ENCODE data around the gene TMPRSS2. TPM values are rescaled to one million over a fixed set of nuclear protein-coding genes. Genes with fewer than 3 reads are reported as not detected.

TMPRSS2 gene
- total RNA-seq, 1 experiment from 2014 or later, result 1.1 TPM

- DNase-seq (ENCODE audit: low read depth, low spot score), result no peak
- Histone ChIP-seq H2AFZ (ENCODE audit: low read depth, low read length, poor library complexity, severe bottlenecking) (no peak overlapping the region), H3K4me3 (replicated peaks in 1 of 2; ENCODE audit: low read depth in 1 of 2, low read length in 2 of 2) (no peak overlapping the region), H3K27ac (ENCODE audit: low read depth, low read length) (no peak overlapping the region), H3K36me3 (ENCODE audit: control insufficient read depth in 1 of 2, insufficient read depth in 2 of 2, low read length in 2 of 2) (no peaks in the 10 kb centered on the region), H3K4me1 (ENCODE audit: control insufficient read depth in 1 of 2, insufficient read depth in 2 of 2, low read length in 2 of 2) (no peaks in the 10 kb centered on the region), H3K9me2 (ENCODE audit: insufficient read depth) (no peaks in the 10 kb centered on the region), H3K9me3 (ENCODE audit: control insufficient read depth in 1 of 2, insufficient read depth in 1 of 2, low read depth in 1 of 2, low read length in 2 of 2) (no peaks in the 10 kb centered on the region), H3K79me2 (ENCODE audit: insufficient read depth, low read length) (no peaks in the 10 kb centered on the region), H3K27me3 (ENCODE audit: insufficient read depth, low read length) (peaks cover 4% of the 10 kb centered on the region; the same call in 1 of the 2 replicates), H3K4me2 (ENCODE audit: low read length) (no peak overlapping the region), H4K20me1 (ENCODE audit: insufficient read depth) (no peaks in the 10 kb centered on the region), H3K9ac (ENCODE audit: low read length) (no peak overlapping the region)
- RAD21 ChIA-PET (ENCODE audit: low non-redundant PET in 1 of 2, low total read pairs in 2 of 2, uncharacterized antibody in 2 of 2, unreplicated experiment in 2 of 2), result no interaction called here
- no peak for ATAC-seq
- intact Hi-C loops (cut with micrococcal nuclease), result no loop called here
- no peak for TF ChIP-seq SIN3A (IDR thresholded peaks at IDR 0.05; ENCODE audit: low read depth)
- no peak for TF ChIP-seq ZFX (IDR thresholded peaks at IDR 0.05)
- no peak for TF ChIP-seq RAD21 (IDR thresholded peaks at IDR 0.05; ENCODE audit: low read depth)
- no peak for TF ChIP-seq POLR2A (IDR thresholded peaks at IDR 0.05; ENCODE audit: borderline replicate concordance, extremely low read depth, insufficient read depth, insufficient read length)
- TF ChIP-seq ATF3 (IDR thresholded peaks at IDR 0.05), result no peak
- TF ChIP-seq JUND (IDR thresholded peaks at IDR 0.05), result no peak
- no peak for TF ChIP-seq EZH2 (IDR thresholded peaks at IDR 0.05)
- no peak for TF ChIP-seq ELF1 (IDR thresholded peaks at IDR 0.05; ENCODE audit: borderline replicate concordance, low read depth)
- no peak for TF ChIP-seq MAX (IDR thresholded peaks at IDR 0.05)
- CTCF ChIA-PET, result no interaction called here
- POLR2A ChIA-PET, result no interaction called here
- BruUV-seq (replicated peaks), result no TSS peak
Observed at GRCh38 chr21:41427556-41427955, 80.4 kb downstream of the TMPRSS2 start.

- ChIA-PET RAD21 (ENCODE audit: low non-redundant PET in 1 of 2, low total read pairs in 2 of 2, uncharacterized antibody in 2 of 2, unreplicated experiment in 2 of 2) (no interaction called here), POLR2A (no interaction called here), CTCF (no interaction called here)
- no TSS peak for BruUV-seq (replicated peaks)
- Histone ChIP-seq H3K27me3 (ENCODE audit: insufficient read depth, low read length) (peaks cover 4% of the 10 kb centered on the region; the same call in 1 of the 2 replicates), H3K27ac (ENCODE audit: low read depth, low read length) (no peak overlapping the region), H3K4me1 (ENCODE audit: control insufficient read depth in 1 of 2, insufficient read depth in 2 of 2, low read length in 2 of 2) (no peaks in the 10 kb centered on the region), H4K20me1 (ENCODE audit: insufficient read depth) (no peaks in the 10 kb centered on the region), H3K9ac (ENCODE audit: low read length) (no peak overlapping the region), H3K36me3 (ENCODE audit: control insufficient read depth in 1 of 2, insufficient read depth in 2 of 2, low read length in 2 of 2) (no peaks in the 10 kb centered on the region), H3K79me2 (ENCODE audit: insufficient read depth, low read length) (no peaks in the 10 kb centered on the region), H3K4me3 (replicated peaks in 1 of 2; ENCODE audit: low read depth in 1 of 2, low read length in 2 of 2) (no peak overlapping the region), H3K9me3 (ENCODE audit: control insufficient read depth in 1 of 2, insufficient read depth in 1 of 2, low read depth in 1 of 2, low read length in 2 of 2) (no peaks in the 10 kb centered on the region), H3K9me2 (ENCODE audit: insufficient read depth) (no peaks in the 10 kb centered on the region), H2AFZ (ENCODE audit: low read depth, low read length, poor library complexity, severe bottlenecking) (no peak overlapping the region), H3K4me2 (ENCODE audit: low read length) (no peak overlapping the region)
- TF ChIP-seq FOSL1 (IDR thresholded peaks at IDR 0.05; ENCODE audit: low read depth) (no peak), RAD21 (IDR thresholded peaks at IDR 0.05; ENCODE audit: low read depth) (no peak), CTCF (IDR thresholded peaks at IDR 0.05 in 2 of 3, conservative IDR thresholded peaks at IDR 0.05 in 1 of 3; ENCODE audit: borderline replicate concordance in 1 of 3, insufficient read depth in 1 of 3, low read depth in 2 of 3, low read length in 2 of 3) (no peak), JUND (IDR thresholded peaks at IDR 0.05) (no peak), EGR1 (IDR thresholded peaks at IDR 0.05; ENCODE audit: low read depth) (no peak)
- intact Hi-C loops (cut with micrococcal nuclease), result no loop called here
- DNase-seq (ENCODE audit: low read depth, low spot score), result no peak
- no peak for ATAC-seq
Observed at GRCh38 chr21:41426676-41427404, 81.1 kb downstream of the TMPRSS2 start.

Measured in HCT116 (cell line).